Sigmoid colon (tissue), 4 donors: Measurements from ENCODE around the gene TPCN2.

Experiments
- CTCF ChIP-seq, 4 experiments: fragments of 450-650 bp in 3 of 4; fragments of 200-600 bp in 1 of 4; IDR thresholded peaks; one replicate each; pipeline ENCODE4 v1.5.1; 2016 to 2019; ENCODE audit warnings: antibody characterized with exemption in 4 of 4, mild to moderate bottlenecking in 3 of 4, moderate library complexity in 2 of 4
- POLR2AphosphoS5 ChIP-seq, 4 donors: sonication (generic); formaldehyde crosslinking; IDR thresholded peaks; one replicate each; pipeline ENCODE4 v1.6.1; 2017; ENCODE audit warnings: antibody characterized with exemption in 4 of 4

DNA sequence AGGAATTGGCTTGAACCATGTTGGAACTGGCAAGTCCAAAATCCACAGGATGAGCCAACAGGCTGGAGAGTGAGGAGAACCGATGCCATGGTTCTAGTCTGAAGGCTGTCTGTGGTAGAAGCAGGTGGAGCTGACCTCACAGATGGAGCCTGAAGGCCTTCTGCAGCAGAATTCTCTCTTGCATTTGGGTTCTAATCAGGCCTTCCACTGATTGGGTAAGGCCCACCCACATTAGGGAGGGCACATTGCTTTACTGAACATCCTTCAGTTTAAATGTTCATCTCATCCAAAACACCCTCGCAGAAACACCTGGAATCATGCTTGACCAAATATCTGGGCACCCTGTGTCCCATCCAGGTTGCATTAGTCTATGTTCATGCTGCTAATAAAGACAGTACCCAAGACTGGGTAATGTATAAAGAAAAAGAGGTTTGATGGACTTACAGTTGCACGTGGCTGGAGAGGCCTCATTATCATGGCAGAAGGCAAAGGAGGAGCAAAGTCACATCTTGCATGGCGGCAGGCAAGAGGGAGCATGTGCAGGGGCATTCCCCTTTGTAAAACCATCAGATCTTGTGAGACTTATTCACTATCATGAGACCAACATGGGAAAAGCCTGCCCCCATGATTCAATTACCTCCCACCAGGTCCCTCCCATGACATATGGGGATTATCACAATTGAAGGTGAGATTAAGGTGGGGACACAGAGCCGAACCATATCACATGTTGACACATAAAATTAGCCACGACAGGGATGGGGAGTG is 122.9 kb downstream of the TPCN2 start:
- TF ChIP-seq CTCF (IDR thresholded peaks at IDR 0.05), result no peak
- TF ChIP-seq POLR2AphosphoS5 (IDR thresholded peaks at IDR 0.05), result no peak
